Activated T-cell treated with anti-CD3 and anti-CD28 coated beads, Interleukin-2, amount 50 U/mL, for 1 hour (primary cell): ENCODE results near the gene RPL15.
"Not testable (repeated sequence)": the region's sequence is repeated elsewhere in the genome, so short reads cannot be mapped to it uniquely, and the experiment has no call there.

Experiments
- DNase-seq: peaks from one replicate; pipeline ENCODE4 v3.0.0-alpha.2; 2020

The RPL15 gene

GRCh38 chr3:23894254-23895061 is 22.5 kb upstream of the RPL15 start:
- DNase-seq, result no peak

GRCh38 chr3:23895181-23895580 is 21.8 kb upstream of the RPL15 start:
- DNase-seq, result no peak

DNA sequence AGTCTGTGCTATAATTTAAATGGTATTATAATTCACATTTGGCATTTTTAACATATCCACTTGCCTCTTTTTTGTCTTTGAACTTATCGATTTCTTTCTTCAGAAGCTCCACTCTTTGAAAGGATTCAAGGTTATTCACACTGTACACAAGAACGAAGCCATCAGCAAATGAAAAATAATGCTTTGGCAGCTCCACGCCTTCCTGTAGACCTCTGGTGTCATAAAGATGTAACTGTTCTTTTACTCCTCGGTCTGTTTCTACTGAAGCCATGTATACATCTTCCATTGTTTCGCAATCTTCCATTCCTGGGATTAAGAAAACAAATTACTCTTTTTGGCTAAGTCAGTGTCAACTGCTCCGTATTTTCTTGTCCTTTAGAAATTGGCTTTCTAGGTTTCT is 16.2 kb upstream of the RPL15 start:
- no peak for DNase-seq

DNA sequence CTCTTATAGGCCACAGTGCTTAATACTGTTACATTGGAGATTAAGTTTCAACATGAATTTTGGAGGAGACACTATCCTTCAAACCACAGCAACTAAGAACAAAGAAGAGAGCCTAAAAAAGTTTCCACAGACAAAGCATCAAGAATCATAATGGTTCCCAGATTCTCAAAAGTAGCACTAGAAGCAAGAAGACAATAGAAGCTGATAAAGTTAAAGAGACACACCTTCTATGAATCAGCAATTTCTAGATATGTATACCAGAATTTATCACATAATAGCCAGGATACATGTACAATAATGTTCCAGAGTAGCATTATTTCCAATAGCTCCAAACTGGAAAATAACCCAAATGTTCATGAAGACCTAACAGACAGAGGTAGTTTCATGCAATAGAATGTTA is 12.4 kb upstream of the RPL15 start:
- no peak for DNase-seq

- no peak for DNase-seq
Measured at GRCh38 chr3:23909341-23909740, 7.6 kb upstream of the RPL15 start.

- DNase-seq, result no peak
Measured at GRCh38 chr3:23911397-23911796, 5.5 kb upstream of the RPL15 start.

GRCh38 chr3:23912335-23912734 is 4.6 kb upstream of the RPL15 start:
- DNase-seq, result not testable (repeated sequence)

DNA sequence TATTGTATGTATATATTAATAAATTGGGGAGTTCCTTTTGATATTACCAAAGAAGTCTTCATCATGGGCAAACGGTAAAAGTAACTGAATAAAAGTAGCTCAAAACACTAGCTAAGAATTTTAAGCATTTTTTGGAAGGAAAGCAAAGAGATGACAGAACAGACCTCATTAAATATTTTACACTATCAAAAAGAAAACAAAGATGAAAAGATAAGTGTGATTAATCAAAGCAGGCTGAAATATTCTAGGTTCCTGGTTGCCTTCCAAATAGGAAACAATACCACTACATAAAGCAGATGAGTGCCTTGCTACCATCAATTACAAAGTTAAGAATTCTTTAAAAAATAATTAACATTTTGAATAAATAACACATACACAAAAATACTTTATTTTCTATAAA is 3.8 kb upstream of the RPL15 start:
- DNase-seq, result no peak

GRCh38 chr3:23913873-23914743 is 2.8 kb upstream of the RPL15 start:
- DNase-seq, result no peak

GRCh38 chr3:23915537-23916108 is 1.3 kb upstream of the RPL15 start:
- DNase-seq, result no peak

- DNase-seq, result no peak
Measured at GRCh38 chr3:23916152-23916885, 613 bp upstream of the RPL15 start.

- not testable (repeated sequence) for DNase-seq
Measured at GRCh38 chr3:23917679-23918303, 859 bp downstream of the RPL15 start.

- not testable (repeated sequence) for DNase-seq
Measured at GRCh38 chr3:23918331-23918730, 1.4 kb downstream of the RPL15 start.

DNA sequence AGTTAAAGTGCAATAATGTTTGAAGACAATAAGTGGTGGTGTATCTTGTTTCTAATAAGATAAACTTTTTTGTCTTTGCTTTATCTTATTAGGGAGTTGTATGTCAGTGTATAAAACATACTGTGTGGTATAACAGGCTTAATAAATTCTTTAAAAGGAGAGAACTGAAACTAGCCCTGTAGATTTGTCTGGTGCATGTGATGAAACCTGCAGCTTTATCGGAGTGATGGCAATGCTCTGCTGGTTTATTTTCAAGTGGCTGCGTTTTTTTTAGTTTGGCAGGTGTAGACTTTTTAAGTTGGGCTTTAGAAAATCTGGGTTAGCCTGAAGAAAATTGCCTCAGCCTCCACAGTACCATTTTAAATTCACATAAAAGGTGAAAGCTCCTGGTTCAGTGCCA is 2.7 kb downstream of the RPL15 start:
- no peak for DNase-seq

GRCh38 chr3:23920151-23920655 is 3.3 kb downstream of the RPL15 start:
- DNase-seq, result no peak

- DNase-seq, result no peak
Measured at GRCh38 chr3:23921052-23921511, 4.2 kb downstream of the RPL15 start.

GRCh38 chr3:23923786-23924185 is 6.9 kb downstream of the RPL15 start:
- DNase-seq, result no peak

GRCh38 chr3:23926246-23926645 is 9.3 kb downstream of the RPL15 start:
- no peak for DNase-seq

GRCh38 chr3:23926736-23927135 is 9.8 kb downstream of the RPL15 start:
- DNase-seq, result no peak

DNA sequence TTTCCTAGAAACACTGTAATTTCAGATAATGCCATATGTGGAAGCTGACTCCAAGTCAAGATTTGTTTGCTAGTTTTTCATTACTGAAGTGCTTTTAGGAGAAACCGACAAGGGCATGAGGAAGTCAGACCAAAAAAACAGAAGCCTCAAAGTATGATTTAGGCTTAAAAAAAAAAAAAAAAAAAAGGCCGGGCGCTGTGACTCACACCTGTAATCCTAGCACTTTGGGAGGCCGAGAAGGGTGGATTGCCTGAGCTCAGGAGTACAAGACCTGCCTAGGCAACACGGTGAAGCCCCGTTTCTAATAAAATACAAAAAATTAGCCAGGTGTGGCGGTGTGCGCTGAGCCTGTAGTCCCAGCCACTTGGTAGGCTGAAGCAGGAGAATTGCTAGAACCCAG is 11.6 kb downstream of the RPL15 start:
- no peak for DNase-seq

DNA sequence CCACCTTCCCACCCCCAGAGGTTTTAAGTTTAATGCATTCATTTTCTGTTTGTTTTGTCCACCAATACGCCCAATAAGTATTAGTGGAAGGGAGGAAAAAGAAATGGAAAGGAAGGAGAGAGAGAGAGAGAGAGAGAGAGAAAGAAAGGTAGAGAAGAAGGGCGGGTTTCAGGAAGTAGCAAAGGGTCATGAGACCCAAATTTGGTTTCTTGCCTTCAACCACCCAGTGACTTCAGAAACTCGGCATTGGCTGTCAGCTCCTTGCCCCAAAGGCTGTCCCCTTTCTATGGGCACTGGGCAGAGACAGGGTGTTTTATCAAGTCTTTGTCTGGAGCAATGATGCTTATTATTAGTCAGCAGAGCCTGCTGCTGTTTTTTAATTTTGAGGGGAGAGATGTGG is 14.7 kb downstream of the RPL15 start:
- no peak for DNase-seq

GRCh38 chr3:23932571-23932970 is 15.6 kb downstream of the RPL15 start:
- DNase-seq, result no peak
